Left cardiac atrium (tissue), 4 donors: ENCODE data around the gene TPSD1. TPM values are rescaled to one million over a fixed set of nuclear protein-coding genes. Genes with fewer than 3 reads are reported as not detected.
"Not testable (repeated sequence)": the region's sequence is repeated elsewhere in the genome, so short reads cannot be mapped to it uniquely, and the experiment has no call there.

Source experiments
- ATAC-seq, 2 donors: fragments of 200-7000 bp; cut with Tn5 transposase; one replicate each; pipeline ENCODE4 v1.9.1; 2020; ENCODE audit warnings: mild to moderate bottlenecking in 2 of 2, moderate library complexity in 2 of 2
- DNase-seq: peaks from one replicate; pipeline ENCODE4 v3.0.0-alpha.2; 2020
- intact Hi-C, 2 donors: fragments of 100-400 bp; cut with DNase I; formaldehyde crosslinking; loops; one replicate each; pipeline versions ENCODE4 v1.14.1 to v1.15.1; 2022 to 2023
- total RNA-seq, 2 donors: library from RNA; stranded (reverse); fragmentation: NEBNext Ultra II Directional; extraction: Animal tissue kit (Norgen Biotek cat#: 25700); gene quantifications; one replicate each; pipeline ENCODE4 v1.2.1, GENCODE V29; 2021
- donor health status: DM: no; HTN: yes; CAD: no.
- donor health status: DM: no; HTN: yes; CAD: no; lungs with severe emphysema.
- donor health status: DM: yes; HTN: yes; CAD: no.
- donor health status: Dilated cardiomyopathy.

TPSD1 gene
- total RNA-seq, 2 donors from 2014 or later, result 0.91 TPM; not detected in 1

GRCh38 chr16:1258906-1259759, 3.3 kb downstream of the TPSD1 start:
- intact Hi-C loops, result no loop called here
- no peak for ATAC-seq
- DNase-seq, result no peak

- ATAC-seq (no peak), DNase-seq (no peak)
- intact Hi-C loops, result no loop called here
Measured at GRCh38 chr16:1259760-1260068, 3.8 kb downstream of the TPSD1 start.

- DNase-seq, result no peak
- intact Hi-C loops, result no loop called here
- no peak for ATAC-seq
Measured at GRCh38 chr16:1260101-1260680, 4.3 kb downstream of the TPSD1 start.

DNA sequence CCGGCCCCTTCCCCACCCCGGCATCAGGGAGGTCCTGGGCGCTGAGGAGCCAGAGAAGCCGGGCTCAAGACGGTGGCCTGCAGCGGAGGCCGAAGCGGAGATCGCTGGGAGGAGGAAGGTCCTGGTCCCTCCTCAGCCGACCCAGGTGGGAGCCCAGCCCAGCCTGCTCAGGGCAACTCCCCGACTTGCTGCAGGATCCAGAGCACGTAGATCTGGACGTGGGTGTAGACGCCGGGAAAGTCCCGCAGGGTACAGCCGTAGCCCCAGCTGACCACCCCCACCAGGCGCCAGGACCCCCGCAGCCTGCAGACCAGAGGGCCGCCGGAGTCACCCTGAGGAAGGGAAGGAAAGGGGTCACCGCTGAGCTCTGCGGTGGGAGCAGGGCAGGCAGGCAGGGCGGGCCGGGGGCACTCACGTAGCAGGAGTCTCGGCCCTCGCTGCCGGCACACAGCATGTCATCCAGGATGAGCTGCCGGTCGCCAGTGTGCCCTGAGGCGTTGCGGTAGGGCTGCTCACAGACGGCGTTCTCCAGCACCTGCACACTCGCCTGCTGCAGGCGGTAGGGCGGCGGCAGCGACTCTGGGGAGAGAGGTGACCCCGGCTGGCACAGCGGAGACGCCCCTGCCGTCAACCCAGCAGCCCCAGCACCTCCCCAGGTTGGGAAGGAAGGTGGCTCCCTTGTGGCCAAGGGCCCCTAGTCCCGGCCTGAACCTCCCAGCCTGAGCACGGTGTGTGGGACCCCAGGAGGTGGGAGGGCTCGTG, 5.4 kb downstream of the TPSD1 start:
- ATAC-seq, result no peak
- DNase-seq, result no peak
- intact Hi-C loops, result no loop called here

GRCh38 chr16:1262210-1262845, 6.5 kb downstream of the TPSD1 start:
- DNase-seq, result no peak
- ATAC-seq, result no peak
- intact Hi-C loops, result no loop called here

- no peak for ATAC-seq
Measured at GRCh38 chr16:1262846-1263221, 7.0 kb downstream of the TPSD1 start.

GRCh38 chr16:1263591-1264344, 7.9 kb downstream of the TPSD1 start:
- DNase-seq (no peak), ATAC-seq (no peak)
- intact Hi-C loops, result no loop called here

More at GRCh38 chr16:1262846-1263221, 7.0 kb downstream of the TPSD1 start:
- no peak for DNase-seq
- intact Hi-C loops, result no loop called here

DNA sequence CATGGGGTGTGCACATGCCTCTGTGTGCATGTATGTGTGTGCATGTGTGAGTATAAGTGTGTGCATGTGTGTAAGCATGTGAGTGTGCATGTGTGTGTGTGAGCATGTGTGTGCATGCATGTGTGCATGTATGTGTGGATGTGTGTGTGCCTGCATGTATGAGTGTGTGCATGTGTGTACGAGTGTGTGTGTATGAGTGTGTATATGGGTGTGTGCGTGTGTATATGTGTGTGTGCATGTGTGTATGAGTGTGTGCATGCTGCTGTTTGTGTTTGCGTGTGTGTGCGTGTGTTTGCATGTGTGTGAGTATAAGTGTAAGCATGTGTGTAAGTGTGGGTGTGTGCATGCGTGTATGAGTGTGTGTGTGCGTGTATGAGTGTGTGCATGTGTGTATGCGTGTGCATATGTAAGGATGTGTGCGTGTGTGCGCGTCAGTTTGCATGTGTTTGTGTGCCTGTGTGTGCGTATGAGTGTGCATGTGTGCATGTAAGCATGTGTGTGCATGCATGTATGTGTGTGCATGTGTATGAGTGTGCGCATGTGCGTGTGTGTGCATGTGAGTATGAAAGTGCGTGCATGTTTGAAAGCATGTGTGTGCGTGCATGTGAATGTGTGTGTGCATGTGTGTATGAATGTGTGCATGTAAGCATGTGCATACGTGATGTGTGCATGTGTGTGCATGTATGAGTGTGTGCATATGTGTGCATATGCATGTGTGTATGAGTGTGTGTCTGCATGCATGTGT, 8.6 kb downstream of the TPSD1 start:
- DNase-seq, result no peak
- intact Hi-C loops, result no loop called here
- ATAC-seq, result no peak

DNA sequence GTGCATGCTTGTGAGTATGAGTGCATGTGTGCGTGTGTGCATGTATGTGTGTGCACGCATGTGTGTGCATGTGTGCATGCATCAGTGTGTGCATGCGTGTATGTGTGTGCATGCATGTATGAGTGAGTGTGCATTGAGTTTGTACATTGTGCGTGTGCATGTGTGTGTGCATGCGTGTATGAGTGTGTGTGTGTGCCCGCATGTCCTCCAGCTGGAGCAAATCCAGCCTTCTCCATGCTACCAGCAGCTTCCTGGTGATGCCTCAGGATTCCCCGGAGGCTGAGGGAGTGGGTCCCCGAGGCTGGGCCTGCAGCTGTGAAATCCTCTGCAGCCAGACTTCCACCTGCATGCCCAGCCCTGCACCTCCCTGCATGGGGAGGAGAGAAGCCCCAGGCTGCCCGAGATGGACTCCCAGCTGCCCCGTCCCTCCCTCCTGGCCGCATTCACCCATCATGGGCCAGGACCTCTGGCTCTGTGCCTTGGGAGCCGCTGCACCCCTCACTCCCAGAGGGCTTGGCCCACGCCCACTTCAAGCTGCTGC, 9.3 kb downstream of the TPSD1 start:
- intact Hi-C loops, result no loop called here
- no peak for DNase-seq
- no peak for ATAC-seq

GRCh38 chr16:1265826-1266225, 10.0 kb downstream of the TPSD1 start:
- intact Hi-C loops, result no loop called here
- no peak for ATAC-seq
- DNase-seq, result no peak

GRCh38 chr16:1269418-1269817, 13.5 kb downstream of the TPSD1 start:
- intact Hi-C loops, DNase-seq, ATAC-seq: not testable (repeated sequence)

- intact Hi-C loops, result no loop called here
- ATAC-seq (peak in 1 of 2 donors; percentile 11), DNase-seq (no peak)
Measured at GRCh38 chr16:1271380-1271723, 15.5 kb downstream of the TPSD1 start.

DNA sequence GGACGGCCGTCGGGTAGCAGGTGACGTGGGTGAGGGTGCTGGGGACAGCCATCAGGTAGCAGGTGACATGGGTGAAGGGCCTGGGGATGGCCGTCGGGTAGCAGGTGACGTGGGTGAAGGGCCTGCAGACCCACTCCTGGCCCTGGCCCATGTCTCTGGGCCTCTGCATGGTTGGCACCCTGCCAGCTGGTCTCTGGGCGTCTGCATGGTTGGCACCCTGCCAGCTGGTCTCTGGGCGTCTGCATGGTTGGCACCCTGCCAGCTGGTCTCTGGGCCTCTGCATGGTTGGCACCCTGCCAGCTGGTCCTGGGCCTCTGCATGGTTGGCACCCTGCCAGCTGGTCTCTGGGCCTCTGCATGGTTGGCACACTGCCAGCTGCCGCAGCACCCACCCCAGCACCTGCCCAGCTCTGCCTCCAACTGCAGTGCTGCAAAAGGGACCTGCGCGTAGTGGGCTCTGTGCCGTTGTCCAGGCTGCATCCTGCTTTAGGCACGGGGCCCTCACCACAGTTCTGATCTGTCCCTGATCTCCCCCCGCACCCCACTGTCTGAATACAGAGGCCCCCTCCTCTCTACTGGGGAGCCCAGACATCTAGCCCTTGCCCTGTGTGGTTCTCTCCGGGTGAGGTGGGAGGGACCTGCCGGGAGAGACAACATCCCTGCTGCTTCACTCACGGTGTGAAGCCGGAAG, 16.0 kb downstream of the TPSD1 start:
- intact Hi-C loops, DNase-seq: not testable (repeated sequence)
- peak; percentile 41 to 47 for ATAC-seq

GRCh38 chr16:1272453-1273198, 16.8 kb downstream of the TPSD1 start:
- DNase-seq (no peak), ATAC-seq (no peak)
- intact Hi-C loops, result no loop called here

DNA sequence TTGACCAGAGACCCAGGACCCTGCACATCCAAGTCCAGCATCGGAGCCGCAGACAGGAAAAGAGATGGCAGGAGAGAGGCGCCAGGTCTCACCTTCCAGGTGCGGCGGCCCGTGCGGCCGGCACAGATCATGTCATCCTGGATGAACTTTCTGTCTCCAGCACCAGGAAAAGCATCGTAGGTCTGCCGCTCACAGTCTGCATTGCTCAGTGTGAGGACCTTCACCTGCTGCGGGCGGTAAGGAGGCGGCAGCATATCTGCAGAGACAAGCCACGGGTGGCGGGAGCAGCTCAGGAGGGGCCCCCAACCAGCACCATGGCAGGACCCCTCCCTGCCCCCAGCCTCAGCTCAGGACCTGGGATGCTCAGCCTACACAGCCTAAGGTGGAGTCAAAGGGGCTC, 17.9 kb downstream of the TPSD1 start:
- DNase-seq (no peak), ATAC-seq (no peak)
- intact Hi-C loops, result no loop called here

- no peak for DNase-seq
- ATAC-seq, result no peak
- intact Hi-C loops, result no loop called here
Measured at GRCh38 chr16:1274767-1275166, 18.9 kb downstream of the TPSD1 start.
